ENCODE measurements around the gene GALNT2. TPM values are rescaled to one million over a fixed set of nuclear protein-coding genes. Genes with fewer than 3 reads are reported as not detected.

Gene GALNT2
- total RNA-seq, 2 donors from 2014 or later = 47.4 to 67.3 TPM

- no peak for TF ChIP-seq CTCF (IDR thresholded peaks at IDR 0.05)
- H3K36me3 ChIP-seq = no peaks in the 10 kb centered on the region
- intact Hi-C loops (cut with DNase I) = no loop called here
- H3K27me3 ChIP-seq = no peaks in the 10 kb centered on the region
- DNase-seq = no peak
- H3K27ac ChIP-seq = no peak overlapping the region
- H3K4me1 ChIP-seq = peaks cover 4% of the 10 kb centered on the region
- no peak overlapping the region for H3K9ac ChIP-seq (ENCODE audit: low read depth in 2 of 2, low read length in 2 of 2)
- no peaks in the 10 kb centered on the region for H3K9me3 ChIP-seq
- no peak overlapping the region for H3K4me3 ChIP-seq
Measured at GRCh38 chr1:230085178-230085515, 18.1 kb downstream of the GALNT2 start.

GRCh38 chr1:230086151-230086550 is 19.1 kb downstream of the GALNT2 start:
- no peaks in the 10 kb centered on the region for H3K36me3 ChIP-seq
- DNase-seq = no peak
- H3K27ac ChIP-seq = no peak overlapping the region
- no peak overlapping the region for H3K4me3 ChIP-seq
- H3K9me3 ChIP-seq = no peaks in the 10 kb centered on the region
- H3K4me1 ChIP-seq = peaks cover 4% of the 10 kb centered on the region
- TF ChIP-seq CTCF (IDR thresholded peaks at IDR 0.05) = no peak
- H3K27me3 ChIP-seq = no peaks in the 10 kb centered on the region
- no peak overlapping the region for H3K9ac ChIP-seq (ENCODE audit: low read depth in 2 of 2, low read length in 2 of 2)
- intact Hi-C loops (cut with DNase I) = no loop called here

- H3K9ac ChIP-seq (ENCODE audit: low read depth in 2 of 2, low read length in 2 of 2) = no peak overlapping the region
- no peak overlapping the region for H3K4me3 ChIP-seq
- intact Hi-C loops (cut with DNase I) = no loop called here
- no peak overlapping the region for H3K27ac ChIP-seq
- no peak for DNase-seq
- TF ChIP-seq CTCF (IDR thresholded peaks at IDR 0.05) = no peak
- H3K9me3 ChIP-seq = no peaks in the 10 kb centered on the region
- no peaks in the 10 kb centered on the region for H3K27me3 ChIP-seq
- H3K36me3 ChIP-seq = no peaks in the 10 kb centered on the region
- H3K4me1 ChIP-seq = peaks cover 4% of the 10 kb centered on the region
Measured at GRCh38 chr1:230087028-230087716, 20.1 kb downstream of the GALNT2 start.

GRCh38 chr1:230087717-230088105 is 20.7 kb downstream of the GALNT2 start:
- Histone ChIP-seq H3K9me3 (no peaks in the 10 kb centered on the region), H3K4me1 (peaks cover 4% of the 10 kb centered on the region), H3K9ac (ENCODE audit: low read depth in 2 of 2, low read length in 2 of 2) (no peak overlapping the region), H3K27me3 (no peaks in the 10 kb centered on the region), H3K4me3 (no peak overlapping the region), H3K36me3 (no peaks in the 10 kb centered on the region), H3K27ac (no peak overlapping the region)
- no peak for DNase-seq
- no peak for TF ChIP-seq CTCF (IDR thresholded peaks at IDR 0.05)
- intact Hi-C loops (cut with DNase I) = no loop called here

GRCh38 chr1:230090194-230090711 is 23.2 kb downstream of the GALNT2 start:
- Histone ChIP-seq H3K27me3 (no peaks in the 10 kb centered on the region), H3K4me3 (no peak overlapping the region), H3K4me1 (peaks cover 4% of the 10 kb centered on the region), H3K9me3 (no peaks in the 10 kb centered on the region), H3K9ac (ENCODE audit: low read depth in 2 of 2, low read length in 2 of 2) (no peak overlapping the region), H3K27ac (no peak overlapping the region), H3K36me3 (no peaks in the 10 kb centered on the region)
- TF ChIP-seq CTCF (IDR thresholded peaks at IDR 0.05) = no peak
- no peak for DNase-seq
- intact Hi-C loops (cut with DNase I) = no loop called here

Measured in colonic mucosa (tissue), 4 donors.